Activated T-cell treated with anti-CD3 and anti-CD28 coated beads, Interleukin-2, amount 50 U/mL, for 1 hour (primary cell): ENCODE data around the gene ANKRD12.

Source experiments
- DNase-seq: peaks from one replicate; pipeline ENCODE4 v3.0.0-alpha.2; 2020

ANKRD12 gene

DNA sequence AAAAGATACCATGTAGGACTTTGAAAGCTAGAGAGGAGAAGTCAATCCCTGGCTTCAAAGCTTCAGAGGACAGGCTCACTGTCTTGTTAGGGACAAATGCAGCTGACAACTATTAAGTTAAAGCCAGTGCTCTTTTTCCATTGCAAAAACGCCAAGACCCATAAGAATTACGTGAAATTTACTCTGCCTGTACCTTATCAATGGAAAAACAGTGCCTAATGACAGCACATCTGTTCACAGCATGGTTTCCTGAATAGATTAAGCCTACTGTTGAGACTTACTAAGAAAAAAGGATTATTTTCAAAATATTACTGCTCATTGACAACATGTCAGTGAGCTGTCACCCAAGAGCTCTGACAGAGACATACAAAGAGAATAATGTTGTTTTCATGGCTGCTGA is 52.9 kb downstream of the ANKRD12 start:
- DNase-seq: no peak

GRCh38 chr18:9191658-9192256 is 55.2 kb downstream of the ANKRD12 start:
- DNase-seq: no peak

- no peak for DNase-seq
Observed at GRCh38 chr18:9193031-9193430, 56.5 kb downstream of the ANKRD12 start.

- DNase-seq: no peak
Observed at GRCh38 chr18:9196568-9196967, 60.0 kb downstream of the ANKRD12 start.

DNA sequence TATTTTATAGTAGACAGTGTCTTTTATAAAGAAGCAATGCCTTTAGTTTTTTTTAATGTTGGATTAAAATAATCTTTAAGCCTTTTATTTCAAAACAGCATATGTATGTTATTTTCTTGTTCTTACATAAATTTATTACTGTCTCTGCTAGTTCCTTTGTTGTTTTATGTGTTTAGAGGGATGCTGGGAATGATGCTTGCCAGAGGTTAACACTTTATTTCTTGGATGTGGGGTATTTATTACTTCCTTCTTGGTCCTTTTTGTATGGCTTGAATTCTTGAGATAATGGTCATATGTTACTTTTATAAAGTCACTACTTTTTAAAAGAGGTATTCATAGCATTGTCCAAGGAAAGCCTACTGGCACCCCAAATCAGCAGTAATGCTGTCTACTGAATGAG is 63.1 kb downstream of the ANKRD12 start:
- no peak for DNase-seq

DNA sequence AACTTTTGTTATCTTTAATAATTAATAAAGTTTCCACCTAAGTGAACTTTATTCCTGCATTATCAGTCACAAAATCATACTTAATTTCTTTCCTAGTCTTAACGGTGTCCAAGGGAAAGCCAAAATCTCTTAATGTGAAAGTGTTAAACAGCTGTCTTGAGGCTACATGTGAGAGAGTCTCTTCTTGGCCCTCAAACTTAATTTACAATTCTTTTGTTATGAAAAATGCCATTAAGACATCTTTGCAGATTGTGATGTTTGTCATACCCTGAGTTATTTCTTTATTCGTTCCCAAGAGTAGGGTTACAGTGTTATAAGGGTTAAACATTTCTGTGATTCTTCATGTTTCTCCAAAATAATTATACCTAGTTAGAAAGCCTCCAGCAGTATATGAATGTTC is 64.6 kb downstream of the ANKRD12 start:
- DNase-seq: no peak

GRCh38 chr18:9204659-9205058 is 68.1 kb downstream of the ANKRD12 start:
- DNase-seq: no peak

DNA sequence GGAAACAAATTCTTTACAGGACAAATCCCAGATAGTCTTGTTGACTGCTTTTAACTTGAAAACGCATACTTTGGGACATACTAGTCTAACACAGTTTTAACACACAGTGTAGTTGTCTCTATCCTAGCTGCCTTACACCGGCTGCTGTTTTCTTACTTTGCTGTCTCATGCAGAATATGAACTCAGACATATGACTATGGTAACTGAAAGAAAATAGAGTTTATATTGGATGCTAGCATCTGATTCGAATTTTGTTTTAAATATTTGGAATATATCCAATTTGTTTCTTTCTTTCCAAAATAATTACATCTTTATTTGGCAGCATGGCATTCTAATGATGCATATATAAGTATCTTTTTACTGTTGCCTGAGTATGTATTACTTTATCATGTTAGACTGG is 69.8 kb downstream of the ANKRD12 start:
- no peak for DNase-seq

DNA sequence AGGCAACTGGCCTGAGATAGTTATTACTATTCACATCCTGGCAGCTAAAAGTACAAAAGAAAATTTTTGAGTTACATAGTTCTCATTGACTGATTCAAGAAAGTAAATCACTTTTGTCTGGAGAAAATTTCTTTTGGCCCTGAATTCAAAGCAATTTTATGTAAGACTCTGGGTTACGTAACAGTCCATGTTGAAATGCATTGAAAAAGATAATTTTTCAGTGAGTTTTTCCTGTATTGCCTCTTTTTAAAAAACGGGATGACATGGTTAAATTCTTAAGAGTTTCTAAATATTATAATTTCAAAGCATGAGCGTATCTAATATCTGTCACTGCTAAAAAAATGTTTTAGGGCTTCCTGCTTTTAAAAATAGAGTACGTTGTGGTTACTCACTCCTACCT is 72.7 kb downstream of the ANKRD12 start:
- no peak for DNase-seq

- no peak for DNase-seq
Observed at GRCh38 chr18:9210966-9211365, 74.4 kb downstream of the ANKRD12 start.

GRCh38 chr18:9211955-9212354 is 75.4 kb downstream of the ANKRD12 start:
- DNase-seq: no peak

- no peak for DNase-seq
Observed at GRCh38 chr18:9215221-9215933, 78.8 kb downstream of the ANKRD12 start.

GRCh38 chr18:9216459-9216858 is 79.9 kb downstream of the ANKRD12 start:
- DNase-seq: no peak

DNA sequence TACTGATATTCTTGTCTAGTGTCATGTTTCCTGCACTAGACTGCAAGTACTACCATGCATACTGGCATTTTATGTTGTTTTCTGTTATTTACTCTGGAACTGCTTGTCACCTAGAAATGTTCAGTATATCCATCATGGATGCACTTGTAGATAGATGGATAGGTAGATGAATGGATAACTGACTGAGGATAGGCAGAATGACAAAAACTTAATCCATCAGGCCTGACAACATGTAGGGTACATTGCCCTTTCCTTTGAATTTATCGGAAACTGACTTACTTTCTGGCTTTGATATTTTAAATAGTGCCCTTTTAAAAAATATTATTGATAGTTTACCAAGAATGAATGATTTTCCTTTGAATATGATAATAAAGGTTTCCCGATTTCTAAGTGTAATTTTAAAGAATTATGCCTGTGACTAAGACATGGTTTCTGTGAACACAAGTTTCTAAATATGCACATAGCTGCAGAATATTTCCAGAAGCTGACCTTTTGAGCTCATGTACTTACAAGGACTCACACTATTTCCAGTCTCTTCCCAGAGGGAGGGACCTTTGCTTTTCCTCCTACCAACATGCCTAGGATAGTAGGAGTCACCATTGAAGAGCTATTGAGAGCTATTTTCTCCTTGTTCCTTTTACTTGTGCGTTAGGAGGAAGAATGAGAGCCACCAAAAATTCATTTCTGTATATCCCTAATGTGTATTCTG is 81.3 kb downstream of the ANKRD12 start:
- no peak for DNase-seq

- DNase-seq: no peak
Observed at GRCh38 chr18:9221040-9221439, 84.5 kb downstream of the ANKRD12 start.

- DNase-seq: no peak
Observed at GRCh38 chr18:9221661-9222060, 85.1 kb downstream of the ANKRD12 start.

- DNase-seq: no peak
Observed at GRCh38 chr18:9223356-9223755, 86.8 kb downstream of the ANKRD12 start.

- no peak for DNase-seq
Observed at GRCh38 chr18:9226463-9226862, 89.9 kb downstream of the ANKRD12 start.

DNA sequence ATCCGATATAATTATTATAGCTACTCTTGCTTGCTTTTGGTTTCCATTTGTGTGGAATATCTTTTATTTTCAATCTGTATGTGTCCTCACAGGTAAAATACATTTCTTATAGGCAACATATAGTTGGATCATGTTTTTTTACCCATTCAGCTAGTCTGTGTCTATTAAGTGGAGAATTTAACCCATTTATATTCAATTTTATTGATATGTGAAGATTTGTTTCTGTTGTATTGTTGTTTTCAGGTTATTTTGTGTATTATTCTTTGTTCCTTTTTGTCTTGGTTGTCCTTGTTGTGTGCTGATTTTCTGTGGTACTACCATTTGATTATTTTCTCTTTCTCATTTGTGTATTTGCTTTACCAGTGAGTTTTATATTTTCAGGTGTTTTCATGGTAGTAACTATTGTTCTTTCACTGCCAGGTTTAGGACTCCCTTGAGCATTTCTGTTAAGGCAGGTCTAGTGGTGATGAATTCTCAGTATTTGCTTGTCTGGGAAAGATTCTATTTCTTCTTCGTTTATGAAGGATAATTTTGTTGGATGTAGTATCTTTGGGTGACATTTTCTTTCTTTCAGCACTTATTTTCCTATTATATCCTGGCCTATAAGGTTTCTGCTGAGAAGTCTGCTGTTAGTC is 95.4 kb downstream of the ANKRD12 start:
- DNase-seq: no peak

DNA sequence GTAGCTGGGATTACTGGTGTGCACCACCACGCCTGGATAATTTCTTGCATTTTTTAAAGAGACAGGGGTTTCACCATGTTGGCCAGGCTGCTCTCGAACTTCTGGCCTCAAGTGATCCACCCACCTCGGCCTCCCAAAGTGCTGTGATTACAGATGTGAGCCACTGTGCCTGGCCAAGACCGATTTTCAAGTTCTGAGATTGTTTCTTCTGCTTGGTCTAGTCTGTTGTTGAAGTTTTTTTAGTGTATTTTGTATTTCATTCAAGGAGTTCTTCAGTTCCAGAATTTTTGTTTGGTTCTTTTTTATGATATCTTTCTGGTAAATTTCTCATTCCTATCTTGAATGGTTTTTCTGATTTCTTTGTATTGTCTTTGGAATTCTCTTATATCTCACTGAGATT is 96.4 kb downstream of the ANKRD12 start:
- no peak for DNase-seq

DNA sequence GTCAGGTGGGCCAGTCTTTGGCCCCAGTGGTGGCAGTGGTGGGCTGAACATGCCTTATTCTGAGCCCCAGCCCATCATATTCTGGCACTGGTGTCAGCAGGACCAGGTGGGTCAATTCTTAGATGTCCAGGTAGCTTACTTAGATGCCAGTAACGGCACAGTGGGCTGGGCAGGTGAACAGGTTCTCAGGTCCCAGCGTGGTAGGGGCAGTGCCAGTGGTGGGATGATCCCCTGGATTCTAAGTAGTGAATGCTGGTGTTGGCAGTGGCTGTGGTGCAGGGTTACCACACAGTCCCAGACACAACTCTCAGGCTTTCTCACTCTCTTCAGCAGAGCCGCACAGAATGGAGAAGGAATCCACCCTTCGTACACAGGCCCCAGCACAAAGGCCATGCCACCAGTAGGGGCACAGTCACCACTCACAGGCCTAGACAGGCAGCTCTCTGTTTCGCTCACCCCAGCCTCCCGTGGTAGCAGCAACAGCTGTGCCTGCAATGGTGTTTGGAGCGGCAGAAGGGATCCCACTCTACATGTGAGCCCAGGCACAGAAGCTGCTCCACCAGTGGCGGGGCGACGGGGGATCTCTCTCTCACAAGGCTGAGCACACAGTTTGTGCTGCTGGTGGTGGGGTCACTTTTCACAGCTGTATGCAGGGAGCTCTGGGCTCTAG is 97.3 kb downstream of the ANKRD12 start:
- DNase-seq: no peak

GRCh38 chr18:9234528-9234927 is 97.9 kb downstream of the ANKRD12 start:
- no peak for DNase-seq

DNA sequence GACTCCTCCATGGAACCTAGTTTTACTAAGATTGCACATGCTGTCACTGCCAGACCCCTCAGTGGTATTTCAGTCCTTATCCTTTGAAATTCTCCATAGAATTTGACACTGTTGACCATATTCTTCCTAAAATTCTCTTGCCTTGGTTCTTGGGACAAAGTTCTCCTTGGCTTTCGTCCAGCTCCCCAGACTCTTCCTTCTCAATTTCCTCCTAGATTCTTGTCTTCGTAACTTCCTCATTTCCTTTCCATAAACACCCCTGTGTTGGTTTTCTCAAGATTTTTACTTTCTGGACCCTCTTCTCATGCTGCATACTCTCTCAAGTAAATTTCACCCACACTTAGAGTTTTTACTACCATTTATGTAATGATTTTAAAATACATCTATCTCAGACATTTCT is 101.4 kb downstream of the ANKRD12 start:
- no peak for DNase-seq
